ENCODE measurements around the gene PGBD2. TPM values are rescaled to one million over a fixed set of nuclear protein-coding genes. Genes with fewer than 3 reads are reported as not detected.

The PGBD2 gene
- total and polyA plus RNA-seq, 9 of the 15 experiments (the other 6 are each of a cell fraction or from before 2014, with no cell fraction given) = 11.9 to 21.8 (median 14.7) TPM

DNA sequence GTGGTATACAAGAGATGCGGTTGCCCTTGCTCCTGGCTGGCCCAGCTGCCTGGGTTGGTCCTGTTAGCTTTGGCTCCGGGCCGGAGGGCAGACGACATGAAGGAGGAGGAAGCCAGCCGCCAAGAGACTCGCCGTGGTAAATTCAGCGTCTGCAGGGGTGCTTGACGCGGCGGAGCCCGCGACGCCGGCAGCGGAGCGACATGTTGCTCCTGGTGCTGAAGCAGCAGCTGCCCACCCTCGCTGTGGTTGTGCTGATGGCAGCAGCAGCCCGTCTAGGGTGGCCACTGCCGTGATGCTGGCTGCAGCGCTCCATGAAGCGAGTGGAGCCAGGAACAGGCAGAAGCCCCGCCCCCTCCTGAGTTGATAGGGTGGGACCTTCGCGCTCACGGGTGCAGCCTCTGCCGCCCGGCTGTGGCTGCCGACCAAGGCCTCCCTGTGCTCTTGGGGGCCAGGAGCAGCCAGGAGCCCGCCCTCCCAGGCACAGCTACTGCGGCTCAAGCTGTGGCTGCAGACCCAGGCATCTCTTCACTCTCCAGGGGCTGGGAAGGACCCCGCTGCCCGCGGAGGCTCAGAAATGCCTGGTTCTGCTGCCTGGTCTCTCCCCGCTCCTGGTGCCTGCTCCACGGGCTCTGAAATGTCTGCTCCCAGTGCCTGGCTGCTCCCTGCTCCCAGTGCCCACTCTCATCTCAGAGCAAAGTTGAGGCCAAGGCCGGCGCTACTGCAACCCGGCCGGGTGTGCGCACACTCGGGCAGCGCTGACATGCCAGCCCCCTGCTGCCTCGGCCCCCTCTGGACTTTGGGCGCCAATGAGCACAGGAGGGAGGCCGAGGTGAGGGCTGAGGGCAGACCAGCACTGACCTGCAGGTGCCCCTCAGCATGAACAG is 42.8 kb upstream of the PGBD2 start (continued):
- TF ChIP-seq, protein P1, sequence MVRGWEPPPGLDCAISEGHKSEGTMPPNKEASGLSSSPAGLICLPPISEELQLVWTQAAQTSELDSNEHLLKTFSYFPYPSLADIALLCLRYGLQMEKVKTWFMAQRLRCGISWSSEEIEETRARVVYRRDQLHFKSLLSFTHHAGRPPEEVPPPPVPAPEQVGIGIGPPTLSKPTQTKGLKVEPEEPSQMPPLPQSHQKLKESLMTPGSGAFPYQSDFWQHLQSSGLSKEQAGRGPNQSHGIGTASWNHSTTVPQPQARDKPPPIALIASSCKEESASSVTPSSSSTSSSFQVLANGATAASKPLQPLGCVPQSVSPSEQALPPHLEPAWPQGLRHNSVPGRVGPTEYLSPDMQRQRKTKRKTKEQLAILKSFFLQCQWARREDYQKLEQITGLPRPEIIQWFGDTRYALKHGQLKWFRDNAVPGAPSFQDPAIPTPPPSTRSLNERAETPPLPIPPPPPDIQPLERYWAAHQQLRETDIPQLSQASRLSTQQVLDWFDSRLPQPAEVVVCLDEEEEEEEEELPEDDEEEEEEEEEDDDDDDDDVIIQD (CRISPR knock-in tag; IDR thresholded peaks at IDR 0.05) = no peak
- TF ChIP-seq, protein P2, sequence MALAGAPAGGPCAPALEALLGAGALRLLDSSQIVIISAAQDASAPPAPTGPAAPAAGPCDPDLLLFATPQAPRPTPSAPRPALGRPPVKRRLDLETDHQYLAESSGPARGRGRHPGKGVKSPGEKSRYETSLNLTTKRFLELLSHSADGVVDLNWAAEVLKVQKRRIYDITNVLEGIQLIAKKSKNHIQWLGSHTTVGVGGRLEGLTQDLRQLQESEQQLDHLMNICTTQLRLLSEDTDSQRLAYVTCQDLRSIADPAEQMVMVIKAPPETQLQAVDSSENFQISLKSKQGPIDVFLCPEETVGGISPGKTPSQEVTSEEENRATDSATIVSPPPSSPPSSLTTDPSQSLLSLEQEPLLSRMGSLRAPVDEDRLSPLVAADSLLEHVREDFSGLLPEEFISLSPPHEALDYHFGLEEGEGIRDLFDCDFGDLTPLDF (CRISPR knock-in tag; IDR thresholded peaks at IDR 0.05) = no peak
- TF ChIP-seq TOE1 (IDR thresholded peaks at IDR 0.05; ENCODE audit: borderline replicate concordance) (no peak), TOE1 (CRISPR knock-in tag; IDR thresholded peaks at IDR 0.05; ENCODE audit: borderline replicate concordance, low read depth) (no peak), ZNF316 (IDR thresholded peaks at IDR 0.05) (no peak), HDGF (IDR thresholded peaks at IDR 0.05) (no peak), SIX5 (IDR thresholded peaks at IDR 0.05; ENCODE audit: borderline replicate concordance in 1 of 2, insufficient read depth in 1 of 2, low read depth in 1 of 2, low read length in 2 of 2) (no peak), PHF21A (IDR thresholded peaks at IDR 0.05; ENCODE audit: borderline replicate concordance, low read depth) (no peak), SREBF2 (CRISPR knock-in tag; IDR thresholded peaks at IDR 0.05) (0 out of 2 replicates have a peak, but pooled peaks have one; percentile 26), TAF15 (IDR thresholded peaks at IDR 0.05; ENCODE audit: low read depth, low read length) (no peak), RAD51 (IDR thresholded peaks at IDR 0.05; ENCODE audit: borderline replicate concordance, low read depth) (no peak), MEF2A (IDR thresholded peaks at IDR 0.05; ENCODE audit: control insufficient read depth, low read depth, low read length) (no peak), SIN3B (IDR thresholded peaks at IDR 0.05; ENCODE audit: low read depth) (no peak), PHTF2 (CRISPR knock-in tag; IDR thresholded peaks at IDR 0.05) (no peak), ZNF589 (CRISPR knock-in tag; IDR thresholded peaks at IDR 0.05; ENCODE audit: low read depth) (no peak), ESRRB (CRISPR knock-in tag; IDR thresholded peaks at IDR 0.05; ENCODE audit: borderline replicate concordance) (no peak), PHF8 (IDR thresholded peaks at IDR 0.05; ENCODE audit: borderline replicate concordance, low read length) (peak; percentile 64; the same call in 1 of the 2 replicates), PCBP2 (IDR thresholded peaks at IDR 0.05; ENCODE audit: low read depth, low read length, poor library complexity, severe bottlenecking) (no peak)
- TF ChIP-seq, protein P3, sequence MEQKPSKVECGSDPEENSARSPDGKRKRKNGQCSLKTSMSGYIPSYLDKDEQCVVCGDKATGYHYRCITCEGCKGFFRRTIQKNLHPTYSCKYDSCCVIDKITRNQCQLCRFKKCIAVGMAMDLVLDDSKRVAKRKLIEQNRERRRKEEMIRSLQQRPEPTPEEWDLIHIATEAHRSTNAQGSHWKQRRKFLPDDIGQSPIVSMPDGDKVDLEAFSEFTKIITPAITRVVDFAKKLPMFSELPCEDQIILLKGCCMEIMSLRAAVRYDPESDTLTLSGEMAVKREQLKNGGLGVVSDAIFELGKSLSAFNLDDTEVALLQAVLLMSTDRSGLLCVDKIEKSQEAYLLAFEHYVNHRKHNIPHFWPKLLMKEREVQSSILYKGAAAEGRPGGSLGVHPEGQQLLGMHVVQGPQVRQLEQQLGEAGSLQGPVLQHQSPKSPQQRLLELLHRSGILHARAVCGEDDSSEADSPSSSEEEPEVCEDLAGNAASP (IDR thresholded peaks at IDR 0.05) = no peak
- TF ChIP-seq, protein P4, sequence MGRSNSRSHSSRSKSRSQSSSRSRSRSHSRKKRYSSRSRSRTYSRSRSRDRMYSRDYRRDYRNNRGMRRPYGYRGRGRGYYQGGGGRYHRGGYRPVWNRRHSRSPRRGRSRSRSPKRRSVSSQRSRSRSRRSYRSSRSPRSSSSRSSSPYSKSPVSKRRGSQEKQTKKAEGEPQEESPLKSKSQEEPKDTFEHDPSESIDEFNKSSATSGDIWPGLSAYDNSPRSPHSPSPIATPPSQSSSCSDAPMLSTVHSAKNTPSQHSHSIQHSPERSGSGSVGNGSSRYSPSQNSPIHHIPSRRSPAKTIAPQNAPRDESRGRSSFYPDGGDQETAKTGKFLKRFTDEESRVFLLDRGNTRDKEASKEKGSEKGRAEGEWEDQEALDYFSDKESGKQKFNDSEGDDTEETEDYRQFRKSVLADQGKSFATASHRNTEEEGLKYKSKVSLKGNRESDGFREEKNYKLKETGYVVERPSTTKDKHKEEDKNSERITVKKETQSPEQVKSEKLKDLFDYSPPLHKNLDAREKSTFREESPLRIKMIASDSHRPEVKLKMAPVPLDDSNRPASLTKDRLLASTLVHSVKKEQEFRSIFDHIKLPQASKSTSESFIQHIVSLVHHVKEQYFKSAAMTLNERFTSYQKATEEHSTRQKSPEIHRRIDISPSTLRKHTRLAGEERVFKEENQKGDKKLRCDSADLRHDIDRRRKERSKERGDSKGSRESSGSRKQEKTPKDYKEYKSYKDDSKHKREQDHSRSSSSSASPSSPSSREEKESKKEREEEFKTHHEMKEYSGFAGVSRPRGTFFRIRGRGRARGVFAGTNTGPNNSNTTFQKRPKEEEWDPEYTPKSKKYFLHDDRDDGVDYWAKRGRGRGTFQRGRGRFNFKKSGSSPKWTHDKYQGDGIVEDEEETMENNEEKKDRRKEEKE (IDR thresholded peaks at IDR 0.05; ENCODE audit: borderline replicate concordance in 1 of 2, control insufficient read depth in 1 of 2, low read depth in 2 of 2, low read length in 1 of 2) = no peak
